Heart left ventricle (tissue), 13 donors: Measurements from ENCODE around the gene ATP7B.

Experiments
- POLR2A ChIP-seq, 2 donors: fragments of 450-650 bp; IDR thresholded peaks; one replicate each; pipeline ENCODE4 v1.6.1; 2017; ENCODE audit warnings: antibody characterized with exemption in 2 of 2, mild to moderate bottlenecking in 2 of 2, moderate library complexity in 2 of 2
- TF ChIP-seq, protein P1 (sequence below), 12 donors: fragments of 200-600 bp; sonication (generic) in 4 of 12; IDR thresholded peaks; one replicate each; pipeline versions ENCODE4 v1.5.0 to v1.8.0; 2018 to 2022; ENCODE audit warnings: antibody characterized with exemption in 12 of 12, mild to moderate bottlenecking in 5 of 12
- donor health status: ischemic (EF 13 %, LVEDD 7.1; RV severe dilation, severe dysfunction).
- donor health status: DM: no; HTN: yes; CAD: no.
- donor health status: DM: no; HTN: no; CAD: no.
- donor health status: ischemic (EF 25% LVEDD 6.9; RV normal size, moderate dysfunction).
- donor health status: ischemic (EF 25% LVEDD 5.7; RV mildly dilated, moderate dysfunction).
- donor health status: ischemic (EF 35%, LVEDD 5.7; RV mildly dilated, moderate dysfunction).
- donor health status: nonischemic (EF 11% LVEDD 7.7; RV severe dilation, severe dysfunction).
- donor health status: DM: yes; HTN: yes; CAD: no.
- donor health status: PGD.
- donor health status: ischemic (EF 29% LVEDD 5.4; RV normal size, mild dysfunction).
- donor health status: nonischemic (EF 23%, LVEDD 6.1; RV moderate dilation, normal function).

DNA sequence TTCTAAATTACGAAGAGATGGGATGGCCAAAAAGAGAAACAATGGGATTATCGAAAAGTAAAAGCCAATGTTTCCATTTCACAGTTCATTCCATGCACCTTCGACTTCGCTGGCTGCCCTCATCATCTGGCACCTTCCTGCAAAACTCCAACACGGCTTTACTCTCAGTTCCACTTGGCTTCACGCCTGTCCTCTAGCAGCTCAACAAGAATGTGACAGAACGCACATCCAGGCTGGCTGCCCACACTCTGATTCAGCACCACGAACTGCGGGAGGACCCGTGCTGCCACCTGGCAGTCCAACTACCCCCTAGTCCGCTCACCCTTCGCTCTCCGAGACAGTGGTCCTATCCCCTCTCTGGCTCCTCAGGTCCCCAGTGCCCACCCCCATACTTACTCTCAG is 11.7 kb downstream of the ATP7B start:
- TF ChIP-seq, protein P1, sequence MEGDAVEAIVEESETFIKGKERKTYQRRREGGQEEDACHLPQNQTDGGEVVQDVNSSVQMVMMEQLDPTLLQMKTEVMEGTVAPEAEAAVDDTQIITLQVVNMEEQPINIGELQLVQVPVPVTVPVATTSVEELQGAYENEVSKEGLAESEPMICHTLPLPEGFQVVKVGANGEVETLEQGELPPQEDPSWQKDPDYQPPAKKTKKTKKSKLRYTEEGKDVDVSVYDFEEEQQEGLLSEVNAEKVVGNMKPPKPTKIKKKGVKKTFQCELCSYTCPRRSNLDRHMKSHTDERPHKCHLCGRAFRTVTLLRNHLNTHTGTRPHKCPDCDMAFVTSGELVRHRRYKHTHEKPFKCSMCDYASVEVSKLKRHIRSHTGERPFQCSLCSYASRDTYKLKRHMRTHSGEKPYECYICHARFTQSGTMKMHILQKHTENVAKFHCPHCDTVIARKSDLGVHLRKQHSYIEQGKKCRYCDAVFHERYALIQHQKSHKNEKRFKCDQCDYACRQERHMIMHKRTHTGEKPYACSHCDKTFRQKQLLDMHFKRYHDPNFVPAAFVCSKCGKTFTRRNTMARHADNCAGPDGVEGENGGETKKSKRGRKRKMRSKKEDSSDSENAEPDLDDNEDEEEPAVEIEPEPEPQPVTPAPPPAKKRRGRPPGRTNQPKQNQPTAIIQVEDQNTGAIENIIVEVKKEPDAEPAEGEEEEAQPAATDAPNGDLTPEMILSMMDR (IDR thresholded peaks at IDR 0.05), result peak in 2 of 12 donors; percentile 12 to 14
- TF ChIP-seq POLR2A (IDR thresholded peaks at IDR 0.05), result no peak
